ENCODE measurements around the gene CNTN4.

DNA sequence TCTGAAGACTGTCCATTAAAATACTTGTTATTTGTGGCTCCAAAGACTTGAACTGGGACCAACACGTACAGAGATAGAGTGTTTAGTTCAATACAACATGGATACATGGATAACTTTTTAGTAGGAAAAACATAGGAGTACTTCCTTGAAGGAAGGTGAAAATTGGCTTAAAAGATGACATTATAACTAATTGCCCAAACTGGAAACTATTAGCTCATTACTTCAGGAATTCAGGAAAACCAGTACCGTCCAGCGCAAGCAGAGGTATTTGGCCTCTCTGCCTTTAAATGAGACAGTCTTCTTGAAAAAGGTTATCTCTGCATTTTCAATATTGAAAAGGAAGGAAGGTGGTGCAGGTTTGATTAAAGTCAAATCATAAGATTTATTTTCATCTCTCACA, 777.0 kb downstream of the CNTN4 start:
- TF ChIP-seq, protein P1, sequence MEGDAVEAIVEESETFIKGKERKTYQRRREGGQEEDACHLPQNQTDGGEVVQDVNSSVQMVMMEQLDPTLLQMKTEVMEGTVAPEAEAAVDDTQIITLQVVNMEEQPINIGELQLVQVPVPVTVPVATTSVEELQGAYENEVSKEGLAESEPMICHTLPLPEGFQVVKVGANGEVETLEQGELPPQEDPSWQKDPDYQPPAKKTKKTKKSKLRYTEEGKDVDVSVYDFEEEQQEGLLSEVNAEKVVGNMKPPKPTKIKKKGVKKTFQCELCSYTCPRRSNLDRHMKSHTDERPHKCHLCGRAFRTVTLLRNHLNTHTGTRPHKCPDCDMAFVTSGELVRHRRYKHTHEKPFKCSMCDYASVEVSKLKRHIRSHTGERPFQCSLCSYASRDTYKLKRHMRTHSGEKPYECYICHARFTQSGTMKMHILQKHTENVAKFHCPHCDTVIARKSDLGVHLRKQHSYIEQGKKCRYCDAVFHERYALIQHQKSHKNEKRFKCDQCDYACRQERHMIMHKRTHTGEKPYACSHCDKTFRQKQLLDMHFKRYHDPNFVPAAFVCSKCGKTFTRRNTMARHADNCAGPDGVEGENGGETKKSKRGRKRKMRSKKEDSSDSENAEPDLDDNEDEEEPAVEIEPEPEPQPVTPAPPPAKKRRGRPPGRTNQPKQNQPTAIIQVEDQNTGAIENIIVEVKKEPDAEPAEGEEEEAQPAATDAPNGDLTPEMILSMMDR (IDR thresholded peaks at IDR 0.05), result no peak
- TF ChIP-seq POLR2A (IDR thresholded peaks at IDR 0.05), result no peak

Measured in right lobe of liver (tissue), 4 donors.